HEK293 (cell line): ENCODE measurements around the gene POM121L2.

Experiments
- CTCF ChIP-seq: fragments of 450-650 bp; formaldehyde crosslinking; IDR thresholded peaks from 2 replicates; pipeline ENCODE4 v1.5.1; 2016; ENCODE audit warnings: missing biosample characterization, missing genetic modification characterization
- GFI1B ChIP-seq: fragments of 450-650 bp; formaldehyde crosslinking; IDR thresholded peaks from 2 replicates; pipeline ENCODE4 v1.5.1; 2016; ENCODE audit warnings: missing biosample characterization, missing genetic modification characterization
- KLF1 ChIP-seq: fragments of 450-650 bp; formaldehyde crosslinking; IDR thresholded peaks from 2 replicates; pipeline ENCODE4 v1.5.1; 2016; ENCODE audit warnings: missing biosample characterization, missing genetic modification characterization
- KLF17 ChIP-seq: fragments of 450-650 bp; formaldehyde crosslinking; IDR thresholded peaks from 2 replicates; pipeline ENCODE4 v1.5.1; 2016; ENCODE audit warnings: missing biosample characterization, missing genetic modification characterization
- KLF8 ChIP-seq: fragments of 450-650 bp; formaldehyde crosslinking; IDR thresholded peaks from 2 replicates; pipeline ENCODE4 v1.5.1; 2016; ENCODE audit warnings: missing biosample characterization, missing genetic modification characterization
- OSR2 ChIP-seq: fragments of 450-650 bp; formaldehyde crosslinking; IDR thresholded peaks from 2 replicates; pipeline ENCODE4 v1.5.1; 2016; ENCODE audit warnings: missing biosample characterization, missing genetic modification characterization
- PRDM4 ChIP-seq: fragments of 450-650 bp; formaldehyde crosslinking; IDR thresholded peaks from 2 replicates; pipeline ENCODE4 v1.5.1; 2017; ENCODE audit warnings: missing biosample characterization, missing genetic modification characterization
- ZBTB10 ChIP-seq: fragments of 450-650 bp; formaldehyde crosslinking; IDR thresholded peaks from 2 replicates; pipeline ENCODE4 v1.5.1; 2016; ENCODE audit warnings: missing biosample characterization, missing genetic modification characterization
- ZFP3 ChIP-seq: fragments of 450-650 bp; formaldehyde crosslinking; IDR thresholded peaks from 2 replicates; pipeline ENCODE4 v1.5.1; 2016; ENCODE audit warnings: low read depth, missing biosample characterization, missing genetic modification characterization
- ZNF112 ChIP-seq: fragments of 450-650 bp; formaldehyde crosslinking; IDR thresholded peaks from 2 replicates; pipeline ENCODE4 v1.5.0; 2017; ENCODE audit warnings: missing biosample characterization, missing genetic modification characterization
- ZNF132 ChIP-seq: fragments of 450-650 bp; formaldehyde crosslinking; IDR thresholded peaks from 2 replicates; pipeline ENCODE4 v1.5.1; 2017; ENCODE audit warnings: missing biosample characterization, missing genetic modification characterization, borderline replicate concordance
- ZNF138 ChIP-seq: fragments of 450-650 bp; formaldehyde crosslinking; IDR thresholded peaks from 2 replicates; pipeline ENCODE4 v1.5.1; 2016; ENCODE audit warnings: missing biosample characterization, missing genetic modification characterization, borderline replicate concordance
- ZNF155 ChIP-seq: fragments of 450-650 bp; formaldehyde crosslinking; IDR thresholded peaks from 2 replicates; pipeline ENCODE4 v1.5.1; 2016; ENCODE audit warnings: missing biosample characterization, missing genetic modification characterization
- ZNF221 ChIP-seq: fragments of 450-650 bp; formaldehyde crosslinking; IDR thresholded peaks from 2 replicates; pipeline ENCODE4 v1.5.1; 2017; ENCODE audit warnings: missing biosample characterization, missing genetic modification characterization, borderline replicate concordance
- ZNF23 ChIP-seq: fragments of 450-650 bp; formaldehyde crosslinking; IDR thresholded peaks from 2 replicates; pipeline ENCODE4 v1.5.1; 2016; ENCODE audit warnings: missing biosample characterization, missing genetic modification characterization, borderline replicate concordance
- ZNF274 ChIP-seq, 2 experiments: fragments of 200-500 bp in 1 of 2; fragments of 450-650 bp in 1 of 2; sonication (Bioruptor generic) in 1 of 2; formaldehyde crosslinking in 1 of 2; IDR thresholded peaks; 2 replicates each; pipeline versions ENCODE4 v1.5.1 to v1.6.1; 2014 to 2016; ENCODE audit warnings: borderline replicate concordance in 1 of 2, inconsistent platforms in 1 of 2, low read length in 1 of 2, missing biosample characterization in 1 of 2, missing genetic modification characterization in 1 of 2
- ZNF280D ChIP-seq: fragments of 450-650 bp; formaldehyde crosslinking; IDR thresholded peaks from 2 replicates; pipeline ENCODE4 v1.5.1; 2016; ENCODE audit warnings: missing biosample characterization, missing genetic modification characterization
- ZNF366 ChIP-seq: fragments of 450-650 bp; formaldehyde crosslinking; conservative IDR thresholded peaks from 2 replicates; pipeline ENCODE4 v1.5.1; 2016; ENCODE audit warnings: missing biosample characterization, missing genetic modification characterization
- ZNF488 ChIP-seq: fragments of 450-650 bp; formaldehyde crosslinking; IDR thresholded peaks from 2 replicates; pipeline ENCODE4 v1.5.1; 2016; ENCODE audit warnings: missing biosample characterization, missing genetic modification characterization
- ZNF596 ChIP-seq: fragments of 450-650 bp; IDR thresholded peaks from 2 replicates; pipeline ENCODE4 v1.5.0; 2018; ENCODE audit warnings: missing biosample characterization, mild to moderate bottlenecking, missing genetic modification characterization, moderate library complexity
- ZNF624 ChIP-seq: fragments of 450-650 bp; formaldehyde crosslinking; IDR thresholded peaks from 2 replicates; pipeline ENCODE4 v1.5.1; 2017; ENCODE audit warnings: missing biosample characterization, missing genetic modification characterization
- ZNF707 ChIP-seq: fragments of 450-650 bp; formaldehyde crosslinking; IDR thresholded peaks from 2 replicates; pipeline ENCODE4 v1.5.1; 2016; ENCODE audit warnings: missing biosample characterization, missing genetic modification characterization
- ZNF768 ChIP-seq: fragments of 450-650 bp; formaldehyde crosslinking; IDR thresholded peaks from 2 replicates; pipeline ENCODE4 v1.5.1; 2018; ENCODE audit warnings: missing biosample characterization, mild to moderate bottlenecking, missing genetic modification characterization
- ZNF792 ChIP-seq: fragments of 450-650 bp; formaldehyde crosslinking; IDR thresholded peaks from 2 replicates; pipeline ENCODE4 v1.5.1; 2016; ENCODE audit warnings: missing biosample characterization, missing genetic modification characterization
- ZSCAN30 ChIP-seq: fragments of 450-650 bp; IDR thresholded peaks from 2 replicates; pipeline ENCODE4 v1.5.1; 2018; ENCODE audit warnings: missing biosample characterization, mild to moderate bottlenecking, missing genetic modification characterization, moderate library complexity

The POM121L2 gene

GRCh38 chr6:27275025-27275956 lies 36.8 kb downstream of the POM121L2 start (continued):
- no peak for TF ChIP-seq ZNF768 (tag by site-specific recombination)
- TF ChIP-seq ZNF366 (tag by site-specific recombination), result no peak
- TF ChIP-seq KLF17 (tag by site-specific recombination), result peak; percentile 44; the same call in 1 of the 2 replicates
- no peak for TF ChIP-seq ZNF624 (tag by site-specific recombination)
- TF ChIP-seq KLF8 (tag by site-specific recombination), result 0 out of 2 replicates have a peak, but pooled peaks have one; percentile 69
- TF ChIP-seq PRDM4 (tag by site-specific recombination), result no peak; the same call in 1 of the 2 replicates
- TF ChIP-seq ZNF23 (tag by site-specific recombination), result no peak
- TF ChIP-seq ZNF132 (tag by site-specific recombination), result no peak
- no peak for TF ChIP-seq ZNF280D (tag by site-specific recombination)
- TF ChIP-seq KLF1 (tag by site-specific recombination), result no peak
- no peak for TF ChIP-seq ZBTB10
- TF ChIP-seq CTCF, result no peak
- TF ChIP-seq ZNF221 (tag by site-specific recombination), result no peak; the same call in 1 of the 2 replicates
- no peak for TF ChIP-seq ZNF596 (tag by site-specific recombination)
- TF ChIP-seq ZNF488 (tag by site-specific recombination), result no peak
- TF ChIP-seq ZNF138 (tag by site-specific recombination), result no peak
- no peak for TF ChIP-seq ZNF274 (IDR thresholded peaks at IDR 0.05; ENCODE audit: low read length)
- no peak for TF ChIP-seq ZNF274 (tag by site-specific recombination; IDR thresholded peaks at IDR 0.05; ENCODE audit: borderline replicate concordance)
- no peak for TF ChIP-seq OSR2 (tag by site-specific recombination)
- peak; percentile 74 for TF ChIP-seq ZSCAN30
- TF ChIP-seq GFI1B (tag by site-specific recombination), result no peak
- TF ChIP-seq ZFP3 (tag by site-specific recombination), result no peak
- no peak for TF ChIP-seq ZNF707
- TF ChIP-seq ZNF112 (tag by site-specific recombination), result no peak
- no peak for TF ChIP-seq ZNF155 (tag by site-specific recombination)
- no peak for TF ChIP-seq ZNF792
